NCI-H2227 (cell line): ENCODE measurements around the gene PARD6A.
A peak's percentile ranks its signal among the peaks of the same experiment; 100 is the strongest.

Experiments used
- DNase-seq: peaks from one replicate; lab custom pipeline; 2025; ENCODE audit not compliant: unreplicated experiment; lab: John Stamatoyannopoulos, UW

Gene PARD6A

DNA sequence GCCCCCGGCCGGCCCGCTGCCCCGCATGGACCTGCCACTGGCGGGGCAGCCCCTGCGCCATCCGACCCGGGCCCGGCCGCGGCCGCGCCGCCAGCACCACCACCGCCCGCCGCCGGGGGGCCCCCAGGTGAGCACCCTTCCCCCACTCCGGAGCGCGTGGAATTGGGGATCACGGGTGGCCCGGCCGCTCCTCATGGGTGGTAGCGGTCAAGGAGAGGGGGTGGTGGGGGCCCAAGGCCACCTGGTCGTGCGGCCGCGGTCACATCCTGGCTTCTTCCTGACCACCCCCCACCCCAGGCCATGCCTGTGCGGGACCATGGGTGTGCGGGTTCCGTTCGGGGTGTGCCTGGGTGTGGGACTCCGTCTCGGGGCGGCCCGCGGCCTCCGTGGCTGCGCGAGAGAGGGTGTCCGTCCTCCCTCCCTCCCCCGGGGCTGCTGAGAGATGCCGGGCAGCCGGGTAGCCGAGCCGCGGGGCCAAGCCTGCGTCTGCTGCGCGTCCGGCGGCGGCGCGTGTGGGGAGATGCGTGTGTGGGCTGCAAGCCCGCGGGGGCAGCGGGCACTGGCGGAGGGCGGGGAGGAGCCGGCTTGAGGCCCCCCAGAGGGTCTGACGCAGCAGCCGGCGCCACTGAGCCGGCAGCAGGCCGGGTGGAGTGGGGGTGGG is 7.5 kb upstream of the PARD6A start:
- peak; percentile 60 for DNase-seq

- DNase-seq = no peak
These were observed 6.9 kb upstream of the PARD6A start for GRCh38 chr16:67653789-67654402.

DNA sequence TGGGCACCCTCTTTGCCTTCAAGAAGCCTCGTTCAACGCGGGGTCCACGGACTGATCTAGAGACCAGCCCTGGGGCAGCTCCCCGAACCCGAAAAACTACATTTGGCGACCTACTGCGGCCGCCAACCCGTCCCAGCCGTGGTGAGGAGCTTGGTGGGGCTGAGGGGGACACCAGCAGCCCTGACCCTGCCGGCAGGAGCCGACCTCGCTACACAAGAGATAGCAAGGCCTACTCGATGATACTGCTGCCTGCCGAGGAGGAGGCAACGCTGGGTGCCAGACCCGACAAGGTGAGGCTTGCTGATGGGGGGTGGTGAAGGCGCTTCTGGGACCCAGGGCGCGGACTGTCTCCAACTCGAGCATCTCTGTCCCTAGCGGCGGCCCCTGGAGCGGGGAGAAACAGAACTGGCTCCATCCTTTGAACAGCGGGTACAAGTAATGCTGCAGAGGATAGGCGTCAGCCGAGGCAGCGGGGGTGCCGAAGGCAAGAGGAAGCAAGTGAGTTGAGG is 6.3 kb upstream of the PARD6A start:
- DNase-seq = peak; percentile 11

DNA sequence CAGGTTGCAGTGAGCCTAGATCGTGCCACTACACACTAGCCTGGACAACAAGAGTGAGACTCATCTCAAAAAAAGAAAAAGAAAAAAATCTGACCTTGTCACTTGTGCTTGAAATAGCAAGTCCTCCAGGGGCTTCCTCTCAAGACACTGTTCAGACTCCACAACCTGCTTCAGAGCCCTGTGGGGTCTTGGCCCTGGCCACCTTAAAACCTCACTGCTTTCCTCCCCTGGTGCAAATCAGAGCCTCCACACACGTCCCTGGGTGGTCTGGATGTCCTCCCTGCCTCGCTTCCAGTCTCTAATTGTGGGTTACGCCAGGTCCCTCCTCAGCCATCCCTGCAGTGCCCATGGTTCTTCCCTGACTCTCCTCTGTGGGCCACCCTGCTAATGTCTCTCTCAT is 5.4 kb upstream of the PARD6A start:
- no peak for DNase-seq

- DNase-seq = no peak
These were observed 4.3 kb upstream of the PARD6A start for GRCh38 chr16:67656344-67657016.

DNA sequence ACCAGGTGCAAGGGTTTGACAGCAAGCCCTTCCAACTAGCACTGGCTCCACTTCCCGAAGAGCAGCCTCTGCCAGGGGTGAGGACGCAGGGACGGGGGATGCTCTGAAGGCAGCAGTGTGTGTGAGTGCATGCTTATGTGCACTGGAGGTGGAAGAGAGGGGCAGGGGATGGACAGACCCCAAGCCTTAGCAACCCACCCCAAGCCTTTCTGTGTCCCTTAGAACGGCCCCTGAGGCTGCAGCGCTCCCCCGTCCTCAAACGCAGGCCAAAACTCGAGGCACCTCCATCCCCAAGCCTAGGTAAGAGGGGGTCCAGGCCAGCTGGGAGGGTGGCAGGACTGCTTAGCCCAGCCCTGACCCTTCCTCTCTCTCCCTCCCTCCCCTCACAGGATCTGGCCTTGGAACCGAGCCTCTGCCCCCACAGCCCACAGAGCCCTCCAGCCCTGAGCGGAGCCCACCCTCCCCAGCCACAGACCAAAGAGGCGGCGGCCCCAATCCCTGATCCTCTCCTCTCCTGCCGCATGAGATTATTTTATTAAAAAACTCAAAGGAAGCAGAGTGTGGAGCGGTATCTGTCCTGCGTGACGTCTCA is 3.6 kb upstream of the PARD6A start:
- no peak for DNase-seq

DNA sequence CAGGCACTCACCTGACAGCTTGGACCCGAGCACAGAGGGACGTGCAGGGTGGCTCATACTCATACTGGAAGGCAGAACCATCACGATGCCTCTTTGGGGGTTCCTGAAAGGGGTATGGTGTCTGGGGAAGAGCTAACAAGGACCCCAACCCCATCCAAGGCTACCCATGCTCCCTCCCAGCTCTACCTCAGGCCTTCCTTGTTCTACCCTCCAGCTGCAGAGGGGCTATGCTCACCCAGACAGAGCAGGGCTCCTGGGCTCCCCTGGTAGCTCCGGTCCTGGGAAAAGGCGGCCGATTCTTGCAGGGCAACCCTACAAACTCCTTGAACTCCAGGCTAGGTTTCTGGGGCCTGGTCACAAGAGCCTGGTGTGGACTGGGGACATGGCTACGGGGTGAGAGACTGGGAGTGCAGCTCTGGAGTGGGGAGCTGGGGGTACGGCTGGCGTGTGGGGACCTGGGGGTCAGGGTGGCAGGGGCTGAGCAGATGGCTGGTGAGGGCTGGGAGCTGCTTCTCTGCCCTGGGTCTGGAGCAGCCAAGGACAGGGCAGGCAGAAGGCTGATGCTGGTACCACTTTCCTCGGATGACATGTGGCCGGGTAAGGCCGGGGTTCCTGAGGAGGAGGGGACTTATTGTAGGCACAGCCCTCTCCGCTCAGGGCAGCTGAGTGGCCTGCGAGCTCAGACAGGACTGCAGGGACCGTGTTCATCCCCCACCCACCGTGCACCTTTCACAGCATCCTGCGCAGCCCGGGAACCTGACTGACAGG is 2.8 kb upstream of the PARD6A start:
- no peak for DNase-seq

DNA sequence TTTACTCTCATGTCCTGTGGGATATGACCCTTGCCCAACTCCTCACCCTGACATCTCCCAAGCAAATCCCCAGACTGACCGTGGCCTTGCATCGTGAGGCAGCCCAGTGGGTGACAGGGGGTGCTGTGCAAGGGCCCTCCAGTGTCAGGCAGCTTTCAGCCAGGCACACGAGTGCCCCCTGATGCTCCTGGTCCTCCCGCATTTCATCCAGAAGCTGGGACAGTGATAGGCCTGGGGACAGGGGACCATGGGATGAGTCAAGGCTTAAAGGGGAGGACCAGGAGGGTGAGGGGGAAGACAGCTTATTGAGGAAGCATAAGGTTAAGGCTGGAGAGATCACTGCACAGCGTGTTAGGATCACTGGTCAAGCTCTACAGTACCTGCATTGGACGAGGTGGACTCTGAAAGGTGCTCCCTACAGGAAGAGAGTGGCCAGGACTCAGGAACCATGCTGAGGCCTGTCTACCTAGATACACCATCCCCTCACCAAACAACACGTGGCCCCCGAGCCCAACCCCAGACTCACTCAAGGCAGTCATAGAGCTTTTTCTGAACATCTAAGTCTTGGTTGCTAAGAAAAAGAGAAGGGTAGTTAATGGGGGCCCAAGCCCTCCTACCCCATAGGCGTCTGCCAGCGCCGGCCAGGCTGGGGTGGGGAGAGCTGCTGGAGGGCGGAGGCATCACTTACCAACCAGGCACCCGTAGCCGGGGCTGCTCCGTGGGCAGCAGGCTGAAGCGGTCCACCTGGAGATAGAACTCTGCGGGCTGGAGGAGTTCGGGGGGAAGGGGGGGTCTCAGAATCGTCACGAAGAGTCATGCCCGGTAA is 1.7 kb upstream of the PARD6A start:
- no peak for DNase-seq

DNA sequence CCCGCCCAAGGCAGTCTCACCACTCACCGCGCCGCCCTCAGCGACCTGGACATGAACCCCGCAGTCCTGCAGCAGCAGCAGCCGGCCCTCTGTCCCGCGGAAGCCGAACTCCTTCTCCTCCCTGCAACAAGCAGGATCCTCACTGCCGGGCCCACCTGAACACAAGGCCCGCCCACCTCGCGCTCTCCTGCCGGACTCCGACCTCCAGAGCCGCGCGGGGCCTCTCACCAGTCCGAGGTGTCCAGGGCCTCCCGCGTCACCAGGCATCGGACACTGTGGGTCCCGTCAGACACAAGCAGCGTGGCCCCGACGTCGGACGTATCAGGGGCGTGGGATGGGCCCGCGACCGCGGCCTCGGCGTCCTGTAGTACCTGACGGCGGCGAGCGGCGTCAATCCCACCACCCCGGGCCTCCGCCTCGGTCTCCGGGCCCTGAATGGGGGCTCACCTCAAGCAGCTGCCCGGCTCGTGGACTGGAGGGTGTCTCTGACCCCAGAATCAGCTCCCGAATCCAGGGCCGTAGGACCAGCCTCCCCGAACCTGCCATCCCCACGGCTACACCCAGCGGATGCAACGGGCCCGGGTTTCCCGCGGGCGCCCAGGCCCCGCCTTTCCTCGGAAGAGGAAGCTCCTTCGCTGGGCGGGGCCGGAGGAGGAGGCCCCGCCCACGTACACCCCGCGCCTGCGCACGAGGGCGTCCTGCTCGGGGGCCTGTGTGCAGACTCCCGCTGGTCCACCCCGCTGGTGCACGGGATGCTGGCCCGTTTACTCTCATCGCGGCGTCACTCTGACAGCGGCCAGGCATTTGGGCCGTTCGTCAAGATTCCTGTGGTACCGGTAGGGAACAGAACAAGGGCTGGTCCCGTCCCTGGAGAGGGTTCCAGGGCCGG is 841 bp upstream of the PARD6A start, which contains the start of gene ACD:
TSS of gene ACD (minus strand) at position 586 of the 889 bp plus-strand sequence. CDS start at position 546, 40 bp downstream.
- DNase-seq = peak; percentile 94

GRCh38 chr16:67661101-67661761 is 471 bp downstream of the PARD6A start:
- DNase-seq = peak; percentile 67

- no peak for DNase-seq
These were observed 1.3 kb downstream of the PARD6A start for GRCh38 chr16:67661886-67662652.

GRCh38 chr16:67662653-67663010 is 1.9 kb downstream of the PARD6A start:
- DNase-seq = no peak

- DNase-seq = peak; percentile 16
These were observed 2.6 kb downstream of the PARD6A start for GRCh38 chr16:67663151-67663876.

GRCh38 chr16:67663877-67664222 is 3.1 kb downstream of the PARD6A start:
- no peak for DNase-seq

GRCh38 chr16:67664258-67664657 is 3.5 kb downstream of the PARD6A start:
- no peak for DNase-seq

GRCh38 chr16:67664871-67665270 is 4.1 kb downstream of the PARD6A start:
- no peak for DNase-seq

GRCh38 chr16:67665598-67665997 is 4.8 kb downstream of the PARD6A start:
- no peak for DNase-seq
